IMR-90 (cell line): ENCODE measurements around the gene ANKFN1. TPM values are rescaled to one million over a fixed set of nuclear protein-coding genes. Genes with fewer than 3 reads are reported as not detected.

Source experiments
- ATAC-seq: fragments of 200-7000 bp; cut with Tn5 transposase; 2 replicates; pipeline ENCODE4 v1.9.1; 2020; ENCODE audit warnings: low read depth, mild to moderate bottlenecking, moderate library complexity
- BruUV-seq: library from RNA; stranded (reverse); fragments of 400-500 nt; replicated peaks from 2 replicates; lab custom pipeline; 2021; lab: Mats Ljungman, UMichigan
- CTCF ChIA-PET: fragments of 300-600 bp; formaldehyde crosslinking; extraction: SDS; loops from one replicate; lab custom pipeline; 2021; ENCODE audit warnings: antibody characterized with exemption; lab: Yijun Ruan, JAX
- POLR2A ChIA-PET: fragments of 300-600 bp; sonication (Branson Sonifier 250); formaldehyde crosslinking; loops from one replicate; lab custom pipeline; 2022; ENCODE audit warnings: antibody characterized with exemption; ENCODE audit not compliant: unreplicated experiment; lab: Charles Lee
- DNase-seq: peaks from one replicate; pipeline ENCODE4 v3.0.0; 2013
- H2AFZ ChIP-seq: replicated peaks from 2 replicates; pipeline ENCODE3; 2013; ENCODE audit warnings: low read length, mild to moderate bottlenecking; ENCODE audit not compliant: poor library complexity
- H2AK5ac ChIP-seq: 2 replicates; pipeline ENCODE4 v1.6.1; 2013; ENCODE audit warnings: low read depth, low read length, inconsistent platforms
- H2AK9ac ChIP-seq: replicated peaks from 2 replicates; pipeline ENCODE3; 2013; ENCODE audit warnings: mild to moderate bottlenecking, low read depth, low read length, moderate library complexity; ENCODE audit not compliant: poor library complexity
- H2BK120ac ChIP-seq: 2 replicates; pipeline ENCODE4 v1.6.1; 2013; ENCODE audit warnings: low read depth, low read length, inconsistent platforms
- H2BK15ac ChIP-seq: 3 replicates; pipeline ENCODE4 v1.6.1; 2013; ENCODE audit warnings: low read depth, low read length, inconsistent platforms
- H2BK20ac ChIP-seq: 2 replicates; pipeline ENCODE4 v1.6.1; 2013; ENCODE audit warnings: low read depth, mild to moderate bottlenecking, inconsistent platforms, low read length, moderate library complexity
- H2BK5ac ChIP-seq: 2 replicates; pipeline ENCODE4 v1.6.1; 2013; ENCODE audit warnings: mild to moderate bottlenecking, low read depth, low read length, inconsistent platforms; ENCODE audit not compliant: poor library complexity, severe bottlenecking
- H3K14ac ChIP-seq: replicated peaks from 2 replicates; pipeline ENCODE4 v1.6.1; 2013; ENCODE audit warnings: low read depth, low read length, inconsistent platforms
- H3K18ac ChIP-seq: 2 replicates; pipeline ENCODE4 v1.6.1; 2013; ENCODE audit warnings: low read depth, low read length, control low read depth
- H3K23ac ChIP-seq: 2 replicates; pipeline ENCODE4 v1.6.1; 2013; ENCODE audit warnings: low read depth, low read length, inconsistent platforms
- H3K27ac ChIP-seq: 2 replicates; pipeline ENCODE4 v1.5.1; 2013; ENCODE audit warnings: mild to moderate bottlenecking, control low read depth, low read length; ENCODE audit not compliant: insufficient read depth
- H3K27me3 ChIP-seq: 2 replicates; pipeline ENCODE4 v1.6.1; 2013; ENCODE audit warnings: low read length; ENCODE audit not compliant: control insufficient read depth, insufficient read depth
- H3K36me3 ChIP-seq: 2 replicates; pipeline ENCODE4 v1.6.1; 2013; ENCODE audit warnings: low read length, mixed read lengths; ENCODE audit not compliant: control insufficient read depth, insufficient read depth
- H3K4ac ChIP-seq: 2 replicates; pipeline ENCODE4 v1.6.1; 2013; ENCODE audit warnings: low read depth, low read length, inconsistent platforms
- H3K4me1 ChIP-seq: 2 replicates; pipeline ENCODE4 v1.6.1; 2013; ENCODE audit warnings: low read length, mixed read lengths; ENCODE audit not compliant: control insufficient read depth, insufficient read depth
- H3K4me2 ChIP-seq: 2 replicates; pipeline ENCODE4 v1.6.1; 2013; ENCODE audit warnings: low read depth, mild to moderate bottlenecking, control low read depth, low read length, moderate library complexity
- H3K4me3 ChIP-seq: 2 replicates; pipeline ENCODE4 v1.5.1; 2013; ENCODE audit warnings: low read depth, mild to moderate bottlenecking, control low read depth, low read length, moderate library complexity; ENCODE audit not compliant: insufficient read depth
- H3K56ac ChIP-seq: 2 replicates; pipeline ENCODE4 v1.6.1; 2013; ENCODE audit warnings: low read length, inconsistent platforms; ENCODE audit not compliant: insufficient read depth; ENCODE audit errors: extremely low read depth
- H3K79me1 ChIP-seq, 2 experiments: 2 replicates each; pipeline ENCODE4 v1.6.1; 2013; ENCODE audit warnings: low read length in 2 of 2, inconsistent platforms in 1 of 2, low read depth in 1 of 2
- H3K9ac ChIP-seq: 2 replicates; pipeline ENCODE4 v1.6.1; 2013; ENCODE audit warnings: low read depth, low read length, control low read depth
- H3K9me1 ChIP-seq: 2 replicates; pipeline ENCODE4 v1.6.1; 2013; ENCODE audit warnings: low read length, inconsistent platforms; ENCODE audit not compliant: insufficient read depth
- H3K9me3 ChIP-seq: 2 replicates; pipeline ENCODE4 v1.6.1; 2013; ENCODE audit warnings: low read length; ENCODE audit not compliant: control insufficient read depth, insufficient read depth
- H4K20me1 ChIP-seq: 2 replicates; pipeline ENCODE4 v1.6.1; 2013; ENCODE audit warnings: low read length, inconsistent platforms; ENCODE audit not compliant: insufficient read depth
- H4K5ac ChIP-seq: 2 replicates; pipeline ENCODE4 v1.6.1; 2013; ENCODE audit warnings: mild to moderate bottlenecking, low read depth, low read length, control low read depth
- H4K8ac ChIP-seq, 2 experiments: 2 replicates each; pipeline ENCODE4 v1.6.1; 2013; ENCODE audit warnings: low read depth in 2 of 2, low read length in 2 of 2, control low read depth in 1 of 2, inconsistent platforms in 1 of 2
- H4K91ac ChIP-seq: 2 replicates; pipeline ENCODE4 v1.6.1; 2013; ENCODE audit warnings: low read depth, low read length, inconsistent platforms; ENCODE audit not compliant: insufficient read depth
- RFX5 ChIP-seq: IDR thresholded peaks from 2 replicates; pipeline ENCODE4 v1.8.0; 2012; ENCODE audit warnings: low read depth, mild to moderate bottlenecking, low read length, moderate library complexity
- WGBS, 2 experiments: methylation state at CpG; one replicate each; pipeline versions ENCODE4 v1.1.5 to v1.1.7; 2013; ENCODE audit warnings: missing lambda C conversion rate in 2 of 2; ENCODE audit not compliant: insufficient read length in 1 of 2; ENCODE audit errors: extremely low coverage in 2 of 2; 5-methylcytosine and 5-hydroxymethylcytosine counted together
- dilution Hi-C: fragments of 300-500 bp; cut with HindIII; formaldehyde crosslinking; loops from one replicate; pipeline ENCODE4 v1.14.3; 2018; ENCODE audit warnings: low sequenced_read_pairs; ENCODE audit not compliant: unreplicated experiment
- in situ Hi-C: fragments of 300-500 bp; cut with MboI; formaldehyde crosslinking; loops from 3 replicates; pipeline ENCODE4 v1.14.3; 2019; ENCODE audit warnings: low sequenced_read_pairs, inconsistent platforms, mixed read lengths
- intact Hi-C: fragments of 100-400 bp; cut with micrococcal nuclease; formaldehyde crosslinking; loops from 2 replicates; pipeline ENCODE4 v1.10.0; 2022
- polyA plus RNA-seq, 3 experiments: library from polyadenylated mRNA; depleted of rRNA; stranded (reverse); fragments of >200 nt; gene quantifications; 2 replicates each; pipeline ENCODE4 v1.2.3, GENCODE V29; 2012; ENCODE audit warnings: low replicate concordance in 1 of 3
- total RNA-seq: library from RNA; depleted of rRNA; stranded (reverse); fragments of >200 nt; gene quantifications from 2 replicates; pipeline ENCODE4 v1.2.3, GENCODE V29; 2012

The ANKFN1 gene
- total and polyA plus RNA-seq, 2 of the 4 experiments (the other 2 are of a cell fraction) = not detected

GRCh38 chr17:56142781-56143180 is 10.5 kb upstream of the ANKFN1 start:
- Histone ChIP-seq H3K9ac (no peak overlapping the region), H4K91ac (peak overlapping the region; percentile 94), H4K5ac (peak overlapping the region; percentile 61; the same call in 1 of the 2 replicates), H3K36me3 (no peaks in the 10 kb centered on the region), H2AK9ac (peak overlapping the region; percentile 3), H2BK20ac (peak overlapping the region; percentile 91), H3K79me1 (no peaks in the 10 kb centered on the region), H3K27ac (peak overlapping the region; percentile 1), H2BK120ac (peak overlapping the region; percentile 95), H3K56ac (peak overlapping the region; percentile 48; the same call in 1 of the 2 replicates), H3K9me3 (no peaks in the 10 kb centered on the region), H3K4me3 (no peak overlapping the region), H3K4me1 (peaks cover 9% of the 10 kb centered on the region), H2BK15ac (peak overlapping the region; percentile 78; the same call in 2 of the 3 replicates), H3K23ac (peak overlapping the region; percentile 84; the same call in 1 of the 2 replicates), H3K18ac (peak overlapping the region; percentile 69; the same call in 1 of the 2 replicates), H4K8ac (peak overlapping the region; percentile 63 to 81), H2BK5ac (peak overlapping the region; percentile 90), H4K20me1 (no peaks in the 10 kb centered on the region), H2AFZ (peak overlapping the region; percentile 70), H3K9me1 (peaks cover 4% of the 10 kb centered on the region; the same call in 1 of the 2 replicates), H3K4ac (peak overlapping the region; percentile 90), H3K14ac (peak overlapping the region; percentile 90), H3K4me2 (no peak overlapping the region; the same call in 1 of the 2 replicates), H3K27me3 (no peaks in the 10 kb centered on the region), H2AK5ac (peak overlapping the region; percentile 61)
- DNase-seq (peak; percentile 21), ATAC-seq (peak; percentile 31; the same call in 1 of the 2 replicates)
- dilution Hi-C loops (no loop called here), intact Hi-C loops (loop anchor here (5.0 kb wide), 1 partner anchor 150 kb away; no protein-coding TSS in a partner anchor), in situ Hi-C loops (no loop called here)
- POLR2A ChIA-PET = interaction anchor here (0.6 kb wide), 1 partner anchor 15 kb away, joined by 3 read pairs; no protein-coding TSS in a partner anchor
- whole genome bisulfite sequencing, 2 experiments = 83% methylated on average over 1 of the region's 4 CpGs; no CpG with 5 or more reads in 1 of the 2 experiments
- no peak for TF ChIP-seq RFX5
- BruUV-seq = no TSS peak
- CTCF ChIA-PET = interaction anchor here (0.9 to 1.2 kb wide), 3 partner anchors 13 to 177 kb away, joined by 3 read pairs; no protein-coding TSS in a partner anchor
